Measurements from ENCODE around the gene CYP11A1.

CYP11A1 gene

DNA sequence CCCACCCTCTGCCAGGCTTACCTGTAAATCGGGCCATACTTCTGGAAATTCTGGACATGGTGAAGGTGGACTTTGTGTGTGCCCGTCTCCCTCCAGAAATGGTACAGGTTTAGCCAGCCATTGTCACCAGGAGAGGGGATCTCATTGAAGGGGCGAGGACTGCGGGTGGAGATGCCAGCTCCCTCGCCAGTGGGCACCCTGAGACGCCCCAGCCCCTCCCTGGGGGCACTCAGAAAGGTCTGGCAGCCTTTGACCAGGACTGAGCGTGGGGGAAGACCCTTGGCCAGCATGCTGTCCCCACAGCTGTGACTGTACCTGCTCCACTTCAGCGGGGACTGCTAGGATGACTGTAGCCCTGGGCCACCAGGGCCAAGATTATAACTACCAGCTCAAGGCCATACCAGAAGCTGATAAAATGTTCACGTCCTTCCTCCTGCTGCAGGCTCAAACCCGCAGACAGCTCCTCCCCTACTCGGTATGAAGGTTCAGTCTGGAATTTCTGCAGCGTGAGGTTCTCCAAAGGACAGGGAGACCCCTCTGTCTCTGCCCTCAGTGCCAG, at the start of gene CYP11A1:
Gene CYP11A1, minus strand, starts transcription at position 351 of the 559 bp plus-strand sequence. Its CDS starts 61 bp downstream, at position 290.
- ChIA-PET CTCF (interaction anchor here (0.7 kb wide), 1 partner anchor 236 kb away, joined by 3 read pairs; no protein-coding TSS in a partner anchor), POLR2A (ENCODE audit: low non-redundant PET) (no interaction called here)
- no peak for DNase-seq (ENCODE audit: low spot score)
- no peak within 1 kb of the TSS for H3K27ac ChIP-seq
- TF ChIP-seq, protein P1, sequence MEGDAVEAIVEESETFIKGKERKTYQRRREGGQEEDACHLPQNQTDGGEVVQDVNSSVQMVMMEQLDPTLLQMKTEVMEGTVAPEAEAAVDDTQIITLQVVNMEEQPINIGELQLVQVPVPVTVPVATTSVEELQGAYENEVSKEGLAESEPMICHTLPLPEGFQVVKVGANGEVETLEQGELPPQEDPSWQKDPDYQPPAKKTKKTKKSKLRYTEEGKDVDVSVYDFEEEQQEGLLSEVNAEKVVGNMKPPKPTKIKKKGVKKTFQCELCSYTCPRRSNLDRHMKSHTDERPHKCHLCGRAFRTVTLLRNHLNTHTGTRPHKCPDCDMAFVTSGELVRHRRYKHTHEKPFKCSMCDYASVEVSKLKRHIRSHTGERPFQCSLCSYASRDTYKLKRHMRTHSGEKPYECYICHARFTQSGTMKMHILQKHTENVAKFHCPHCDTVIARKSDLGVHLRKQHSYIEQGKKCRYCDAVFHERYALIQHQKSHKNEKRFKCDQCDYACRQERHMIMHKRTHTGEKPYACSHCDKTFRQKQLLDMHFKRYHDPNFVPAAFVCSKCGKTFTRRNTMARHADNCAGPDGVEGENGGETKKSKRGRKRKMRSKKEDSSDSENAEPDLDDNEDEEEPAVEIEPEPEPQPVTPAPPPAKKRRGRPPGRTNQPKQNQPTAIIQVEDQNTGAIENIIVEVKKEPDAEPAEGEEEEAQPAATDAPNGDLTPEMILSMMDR (conservative IDR thresholded peaks at IDR 0.05; ENCODE audit: low read depth) = no peak

DNA sequence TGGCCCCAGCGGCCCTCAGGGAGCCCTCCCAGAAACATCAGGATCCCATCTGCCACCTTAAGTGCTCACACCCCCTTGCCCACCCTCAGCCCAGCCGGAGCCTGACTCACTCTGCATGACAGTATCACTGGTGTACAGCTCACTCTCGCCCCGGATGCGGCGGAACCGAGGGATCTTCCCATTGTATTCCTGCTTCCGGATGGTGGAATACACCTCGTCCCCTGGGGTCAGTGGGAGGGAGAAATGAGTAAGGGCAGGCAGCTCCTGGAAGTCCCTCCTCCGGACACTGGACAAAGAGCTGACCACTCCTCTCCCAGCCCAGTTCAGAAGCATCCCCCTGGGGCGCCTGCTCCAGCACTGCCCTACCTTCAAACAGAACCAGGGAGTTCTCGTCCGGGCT, 49.8 kb upstream of the CYP11A1 start:
- DNase-seq (ENCODE audit: low spot score) = no peak
- TF ChIP-seq, protein P1 (conservative IDR thresholded peaks at IDR 0.05; ENCODE audit: low read depth) = no peak
- ChIA-PET CTCF (interaction anchor here (0.5 to 0.6 kb wide), 2 partner anchors 207 to 309 kb away, joined by 3 read pairs; no protein-coding TSS in a partner anchor), POLR2A (ENCODE audit: low non-redundant PET) (no interaction called here)
- H3K27ac ChIP-seq = no peak overlapping the region; the same call in 1 of the 2 replicates

DNA sequence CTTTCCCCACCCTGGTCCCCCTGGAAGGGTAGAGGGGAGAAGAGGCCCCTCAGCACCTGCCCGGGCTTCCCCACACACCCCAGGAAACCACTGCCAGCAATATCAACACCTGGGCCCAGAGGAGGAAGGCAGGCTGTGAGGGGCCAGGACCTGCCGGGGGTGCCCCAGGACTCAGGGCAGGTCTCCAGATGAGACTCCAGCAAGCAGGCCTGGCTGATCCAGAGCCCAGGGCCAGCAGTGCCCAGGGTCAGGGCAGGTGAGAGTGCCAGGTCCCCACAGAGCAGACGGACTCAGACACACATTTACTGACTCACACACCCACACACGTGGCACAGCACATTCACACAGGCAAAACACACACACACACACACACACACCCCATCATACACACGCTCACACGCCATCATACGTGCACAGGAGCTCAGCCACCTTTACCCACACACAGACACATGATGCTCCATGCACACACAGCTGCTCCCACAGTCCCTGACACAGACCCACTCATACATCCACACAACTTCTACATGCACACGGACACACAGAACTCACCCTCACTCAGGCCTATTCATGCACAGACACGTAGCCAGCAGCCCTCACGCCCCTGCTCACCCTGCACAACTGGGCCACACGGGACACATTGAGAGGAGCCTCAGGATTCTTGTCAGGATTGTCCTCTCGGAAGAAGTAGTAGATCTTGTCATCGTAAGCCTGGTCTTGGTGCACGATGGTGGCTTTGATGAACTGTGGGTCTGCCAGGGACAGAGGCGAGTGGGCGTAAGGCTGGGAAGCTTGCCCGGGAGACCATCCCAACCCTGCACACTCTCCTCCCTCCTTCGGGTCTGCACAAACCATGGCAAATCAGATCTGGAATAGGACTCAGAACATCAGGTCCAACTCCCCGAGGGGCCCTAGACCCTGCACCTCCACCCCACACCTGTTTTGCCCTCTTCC, 48.8 kb upstream of the CYP11A1 start:
- TF ChIP-seq, protein P1 (conservative IDR thresholded peaks at IDR 0.05; ENCODE audit: low read depth) = no peak
- no peak for DNase-seq (ENCODE audit: low spot score)
- POLR2A ChIA-PET (ENCODE audit: low non-redundant PET) = no interaction called here
- H3K27ac ChIP-seq = no peak overlapping the region; the same call in 1 of the 2 replicates
- CTCF ChIA-PET = no interaction called here

DNA sequence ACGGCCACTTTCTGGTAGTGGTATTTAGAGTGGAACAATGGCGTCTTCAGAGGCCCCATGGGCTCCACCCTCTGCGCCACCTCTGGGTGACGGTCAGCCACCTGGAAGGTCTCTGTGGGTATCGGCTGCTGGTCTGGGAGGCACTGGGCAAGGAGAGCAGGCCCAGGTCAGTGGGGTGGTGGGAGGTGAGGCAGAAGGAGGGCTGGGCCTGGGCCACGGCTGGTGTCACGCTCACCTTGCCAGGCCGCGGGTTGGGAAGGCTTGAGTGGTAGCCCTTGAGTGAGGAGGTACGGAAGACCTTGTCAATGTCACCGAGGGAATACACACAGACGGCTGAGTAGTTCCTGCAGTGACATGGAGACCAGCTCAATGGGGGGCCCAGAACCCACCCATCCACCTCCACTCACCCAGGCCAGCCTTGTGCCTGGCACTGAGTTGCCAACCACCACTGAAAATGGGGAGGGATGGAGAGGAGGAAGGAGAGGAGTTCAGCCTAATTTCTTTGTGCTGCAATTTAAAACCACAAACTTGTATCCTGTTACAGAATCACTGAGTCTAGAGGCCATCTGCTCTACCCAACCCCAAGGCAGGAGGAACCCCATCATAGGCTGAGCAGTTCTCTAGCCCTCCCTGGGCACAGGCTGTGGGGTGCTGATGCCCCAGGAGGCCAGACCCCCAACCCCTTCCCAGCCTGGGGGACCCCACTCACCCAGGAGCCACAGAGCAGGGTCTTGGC, 47.3 kb upstream of the CYP11A1 start:
- TF ChIP-seq, protein P1 (conservative IDR thresholded peaks at IDR 0.05; ENCODE audit: low read depth) = no peak
- H3K27ac ChIP-seq = no peak overlapping the region
- CTCF ChIA-PET = no interaction called here
- POLR2A ChIA-PET (ENCODE audit: low non-redundant PET) = no interaction called here
- no peak for DNase-seq (ENCODE audit: low spot score)

DNA sequence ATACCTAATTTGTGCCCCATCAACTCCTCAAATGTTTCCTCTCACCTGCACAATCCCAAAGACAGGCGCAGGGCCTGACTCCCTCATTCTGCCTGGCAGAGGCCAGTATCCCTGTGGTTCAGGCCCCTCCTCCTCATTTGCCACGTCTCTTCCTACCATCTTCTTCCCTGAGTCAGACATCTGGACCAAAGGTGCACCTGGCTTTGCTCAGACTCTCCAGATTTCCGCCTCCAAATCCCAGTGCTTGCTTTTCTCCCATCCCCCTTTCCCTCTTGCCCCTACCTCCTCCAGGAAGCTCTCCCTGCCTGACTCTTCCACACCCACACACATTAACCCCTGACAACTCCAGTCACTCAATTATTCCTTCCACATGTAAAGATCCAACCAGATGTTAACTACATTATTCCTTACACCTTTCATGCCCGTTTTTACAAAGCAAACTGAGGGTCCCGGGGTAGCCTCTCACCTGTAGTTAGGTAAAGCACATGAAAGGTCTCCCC, 46.7 kb upstream of the CYP11A1 start:
- no peak for DNase-seq (ENCODE audit: low spot score)
- TF ChIP-seq, protein P1 (conservative IDR thresholded peaks at IDR 0.05; ENCODE audit: low read depth) = no peak
- peak overlapping the region; percentile 6; the same call in 1 of the 2 replicates for H3K27ac ChIP-seq
- ChIA-PET CTCF (no interaction called here), POLR2A (ENCODE audit: low non-redundant PET) (no interaction called here)

Measured in RWPE1 (cell line).